CD4-positive, alpha-beta T cell treated with Interferon alpha-2 for 1 hour (primary cell): Measurements from ENCODE around the gene ADAM23.

Source experiments
- DNase-seq, 2 donors: peaks; one replicate each; pipeline ENCODE4 v3.0.0-alpha.2; 2020 to 2022

ADAM23 gene

GRCh38 chr2:206512999-206513398 lies 69.7 kb downstream of the ADAM23 start:
- DNase-seq, result no peak

- no peak for DNase-seq
These were observed 72.2 kb downstream of the ADAM23 start for GRCh38 chr2:206515580-206515979.

- DNase-seq, result no peak
These were observed 75.7 kb downstream of the ADAM23 start for GRCh38 chr2:206518997-206519396.

- DNase-seq, result no peak
These were observed 77.1 kb downstream of the ADAM23 start for GRCh38 chr2:206520450-206520849.

GRCh38 chr2:206521115-206521514 lies 77.8 kb downstream of the ADAM23 start:
- DNase-seq, result no peak

- DNase-seq, result no peak
These were observed 78.3 kb downstream of the ADAM23 start for GRCh38 chr2:206521612-206522011.

- DNase-seq, result no peak
These were observed 83.1 kb downstream of the ADAM23 start for GRCh38 chr2:206526416-206526815.

- DNase-seq, result no peak
These were observed 83.8 kb downstream of the ADAM23 start for GRCh38 chr2:206527153-206527552.

- peak; percentile 4 to 64 for DNase-seq
These were observed 87.4 kb downstream of the ADAM23 start for GRCh38 chr2:206530727-206531126.

- no peak for DNase-seq
These were observed 88.7 kb downstream of the ADAM23 start for GRCh38 chr2:206531996-206532543.

GRCh38 chr2:206533977-206534376 lies 90.6 kb downstream of the ADAM23 start:
- DNase-seq, result no peak

- DNase-seq, result no peak
These were observed 92.1 kb downstream of the ADAM23 start for GRCh38 chr2:206535260-206535986.

GRCh38 chr2:206540757-206541156 lies 97.4 kb downstream of the ADAM23 start:
- no peak for DNase-seq

- no peak for DNase-seq
These were observed 99.7 kb downstream of the ADAM23 start for GRCh38 chr2:206543073-206543472.

- DNase-seq, result no peak
These were observed 105.1 kb downstream of the ADAM23 start for GRCh38 chr2:206548383-206548782.

GRCh38 chr2:206555721-206556120 lies 112.4 kb downstream of the ADAM23 start:
- no peak for DNase-seq

- peak in 1 of 2 donors; percentile 44 for DNase-seq
These were observed 113.1 kb downstream of the ADAM23 start for GRCh38 chr2:206556357-206556949.

- DNase-seq, result no peak
These were observed 114.0 kb downstream of the ADAM23 start for GRCh38 chr2:206557321-206557720.

- DNase-seq, result no peak
These were observed 115.2 kb downstream of the ADAM23 start for GRCh38 chr2:206558492-206558891.

GRCh38 chr2:206561962-206562361 lies 118.6 kb downstream of the ADAM23 start:
- no peak for DNase-seq

GRCh38 chr2:206562375-206562774 lies 119.0 kb downstream of the ADAM23 start:
- DNase-seq, result no peak

- DNase-seq, result no peak
These were observed 120.0 kb downstream of the ADAM23 start for GRCh38 chr2:206563374-206563773.

GRCh38 chr2:206565666-206566065 lies 122.3 kb downstream of the ADAM23 start:
- no peak for DNase-seq

GRCh38 chr2:206569470-206569869 lies 126.1 kb downstream of the ADAM23 start:
- no peak for DNase-seq
